GM18526 (cell line): Measurements from ENCODE around the gene VAX1.

Source experiments
- POLR2A ChIP-seq: IDR thresholded peaks from 3 replicates; pipeline ENCODE4 v1.6.1; 2011; ENCODE audit not compliant: insufficient read length; ENCODE audit errors: extremely low read depth

Gene VAX1, protein sequence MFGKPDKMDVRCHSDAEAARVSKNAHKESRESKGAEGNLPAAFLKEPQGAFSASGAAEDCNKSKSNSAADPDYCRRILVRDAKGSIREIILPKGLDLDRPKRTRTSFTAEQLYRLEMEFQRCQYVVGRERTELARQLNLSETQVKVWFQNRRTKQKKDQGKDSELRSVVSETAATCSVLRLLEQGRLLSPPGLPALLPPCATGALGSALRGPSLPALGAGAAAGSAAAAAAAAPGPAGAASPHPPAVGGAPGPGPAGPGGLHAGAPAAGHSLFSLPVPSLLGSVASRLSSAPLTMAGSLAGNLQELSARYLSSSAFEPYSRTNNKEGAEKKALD

GRCh38 chr10:117137911-117138642, at the start of gene VAX1:
Gene VAX1, minus strand, starts transcription at chr10:117138270. Its CDS starts 214 bp downstream, at chr10:117138056.
- TF ChIP-seq POLR2A: no peak

GRCh38 chr10:117186832-117187615, 49.0 kb upstream of the VAX1 start:
- TF ChIP-seq POLR2A: no peak

DNA sequence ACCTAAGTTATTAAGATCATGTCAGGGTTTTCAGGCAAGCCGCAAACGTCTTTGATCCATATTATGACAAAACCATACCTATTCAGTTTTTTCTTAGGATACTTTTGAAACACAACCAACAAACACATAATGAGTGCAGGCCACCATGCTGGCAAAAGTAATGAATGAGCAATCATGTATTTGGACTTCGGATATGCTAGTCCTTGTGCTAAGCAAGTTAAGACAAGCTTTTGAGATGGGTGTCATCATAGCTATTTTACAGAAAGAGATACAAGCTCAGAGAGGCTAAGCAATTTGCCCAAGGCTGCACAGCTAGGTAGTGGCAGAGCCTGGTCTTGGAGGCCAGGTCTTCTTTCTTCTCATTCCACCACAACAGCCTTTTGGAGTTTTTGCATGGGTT, 46.8 kb upstream of the VAX1 start:
- TF ChIP-seq POLR2A: no peak

- TF ChIP-seq POLR2A: no peak
These were observed 46.2 kb upstream of the VAX1 start for GRCh38 chr10:117184296-117184695.

- no peak for TF ChIP-seq POLR2A
These were observed 40.1 kb upstream of the VAX1 start for GRCh38 chr10:117178190-117178589.

DNA sequence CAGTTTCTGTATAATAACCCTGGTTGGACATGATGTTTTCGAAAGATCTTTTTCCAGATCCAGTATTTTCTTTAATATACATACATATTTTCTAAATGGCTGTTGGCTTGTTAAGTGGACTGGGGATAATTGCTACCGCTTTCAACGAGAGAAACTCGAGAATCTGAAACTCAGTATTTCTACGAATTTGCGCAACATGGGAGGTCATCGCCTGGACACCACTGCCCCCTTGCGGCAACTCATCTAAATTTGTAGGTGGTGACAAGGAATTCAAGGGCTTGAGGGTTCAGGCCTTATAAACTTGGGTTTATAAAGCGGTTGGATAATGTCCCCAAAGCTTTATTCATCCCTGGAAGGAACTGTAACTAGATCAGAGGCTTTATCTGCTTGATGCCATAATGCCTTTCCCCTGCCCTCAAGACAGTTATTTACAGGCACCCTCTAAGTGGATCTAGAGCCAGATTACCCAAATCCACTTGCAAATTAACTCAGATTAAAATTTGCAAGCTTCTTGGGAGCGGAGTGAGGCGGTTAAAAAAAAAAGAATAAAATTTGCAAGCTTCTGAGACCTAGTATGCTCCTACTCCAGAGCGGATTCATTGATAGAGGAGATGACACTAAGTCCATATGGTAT, 37.9 kb upstream of the VAX1 start:
- TF ChIP-seq POLR2A: no peak

DNA sequence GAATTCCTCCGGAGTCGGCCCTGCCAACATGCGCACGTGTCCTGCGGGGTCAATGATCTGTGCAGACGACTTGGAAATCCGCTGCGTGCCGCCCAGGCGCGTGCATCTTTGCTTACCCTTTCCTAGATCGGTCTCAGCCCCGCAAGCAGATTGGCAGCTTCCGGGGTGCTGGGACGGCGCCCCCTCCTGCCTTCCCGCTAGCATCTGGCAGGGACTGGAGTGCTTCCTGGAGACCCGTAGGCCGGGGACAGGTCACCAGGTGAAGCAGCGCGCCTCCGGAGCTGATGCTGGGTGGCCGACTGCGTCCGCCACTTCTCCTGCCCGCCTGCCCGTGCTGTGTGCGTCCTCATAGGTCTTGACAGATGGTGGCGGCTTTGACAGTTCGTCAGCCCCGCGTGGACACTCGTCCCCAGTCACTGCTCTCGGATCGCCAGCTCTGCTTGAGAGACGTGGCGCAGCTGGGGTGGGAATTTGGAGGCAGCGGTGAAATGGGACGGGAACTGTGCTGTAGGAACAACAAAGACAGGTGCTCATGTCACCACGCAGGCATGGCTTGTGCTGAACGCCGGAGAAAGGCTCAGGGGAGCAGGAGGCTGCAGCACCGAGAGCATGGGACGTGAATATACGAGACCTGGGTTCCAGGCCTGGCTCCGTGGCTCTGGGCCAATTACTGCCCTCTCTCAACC, 37.3 kb upstream of the VAX1 start:
- no peak for TF ChIP-seq POLR2A

DNA sequence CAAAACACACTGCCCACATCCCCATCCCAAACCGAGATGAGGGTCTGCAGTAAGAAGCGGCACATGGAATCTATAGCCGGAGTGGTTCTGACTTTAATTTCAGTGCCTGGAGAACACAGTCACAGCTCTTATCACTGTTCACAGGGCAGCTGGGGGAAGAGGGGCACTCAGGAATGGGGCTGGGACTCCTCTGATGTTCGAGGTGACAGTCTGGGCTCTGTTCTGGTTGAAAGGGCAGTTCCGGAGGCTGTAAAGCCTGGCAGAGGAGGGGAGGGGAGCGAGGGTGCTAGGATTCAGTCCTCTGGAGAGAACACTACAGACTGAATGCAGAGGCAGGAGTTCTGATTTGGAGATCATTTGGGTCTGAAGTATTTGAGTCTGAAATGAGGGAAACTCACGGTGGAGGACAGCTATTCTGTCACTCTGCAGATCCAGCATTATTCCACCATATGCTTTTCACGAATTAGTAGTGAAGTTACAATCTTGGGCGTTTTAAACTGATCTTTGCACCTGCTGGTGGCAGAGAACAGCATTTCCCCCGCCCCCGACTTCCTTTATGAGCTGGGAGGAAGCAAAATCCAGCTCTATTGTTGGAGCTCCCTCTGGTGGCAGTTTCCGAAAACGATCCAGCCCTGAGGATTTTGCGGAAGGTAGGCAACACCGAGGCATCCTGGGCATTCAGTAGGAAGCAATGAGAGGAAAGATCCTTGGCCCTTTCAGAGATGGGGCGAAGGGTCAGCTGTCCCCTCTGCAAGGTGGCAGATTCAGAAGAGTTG, 36.6 kb upstream of the VAX1 start:
- TF ChIP-seq POLR2A: no peak

DNA sequence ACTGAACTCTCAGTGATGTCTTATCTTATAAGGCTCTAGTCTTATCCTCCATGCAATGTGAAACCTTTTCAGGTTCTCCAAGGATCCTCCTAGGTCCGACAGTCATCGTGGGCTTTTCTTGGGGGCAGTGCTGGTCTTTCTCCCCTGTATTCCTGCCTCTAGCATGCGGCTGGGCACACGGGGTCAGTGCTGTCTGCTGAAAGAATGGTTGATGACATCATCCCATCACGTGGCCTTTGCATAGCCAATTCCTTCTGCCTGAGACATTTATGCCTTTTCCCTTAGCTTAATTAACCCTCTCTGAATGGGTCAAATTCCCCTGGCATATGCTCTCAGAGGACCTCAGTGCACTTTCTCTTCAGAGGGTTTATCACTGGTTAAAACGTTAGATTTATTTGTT, 32.2 kb upstream of the VAX1 start:
- no peak for TF ChIP-seq POLR2A

DNA sequence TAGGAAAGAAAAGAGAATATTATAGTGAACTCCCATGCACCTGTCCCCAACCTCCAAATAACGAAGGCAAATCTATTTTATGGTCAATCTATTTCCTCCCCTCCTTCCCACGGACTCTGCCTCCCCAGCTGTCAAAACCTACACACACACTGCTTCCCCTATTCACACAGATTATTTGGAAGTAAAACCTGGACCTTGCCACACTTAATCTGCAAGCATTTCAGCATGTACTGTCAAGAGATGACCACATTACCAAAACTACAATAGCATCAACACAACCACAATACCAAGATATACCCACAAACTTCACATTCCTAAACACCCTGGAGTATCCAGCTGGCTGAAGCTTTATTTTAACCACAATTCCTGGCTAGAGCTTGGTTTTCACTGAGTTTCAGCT, 31.4 kb upstream of the VAX1 start:
- TF ChIP-seq POLR2A: no peak

DNA sequence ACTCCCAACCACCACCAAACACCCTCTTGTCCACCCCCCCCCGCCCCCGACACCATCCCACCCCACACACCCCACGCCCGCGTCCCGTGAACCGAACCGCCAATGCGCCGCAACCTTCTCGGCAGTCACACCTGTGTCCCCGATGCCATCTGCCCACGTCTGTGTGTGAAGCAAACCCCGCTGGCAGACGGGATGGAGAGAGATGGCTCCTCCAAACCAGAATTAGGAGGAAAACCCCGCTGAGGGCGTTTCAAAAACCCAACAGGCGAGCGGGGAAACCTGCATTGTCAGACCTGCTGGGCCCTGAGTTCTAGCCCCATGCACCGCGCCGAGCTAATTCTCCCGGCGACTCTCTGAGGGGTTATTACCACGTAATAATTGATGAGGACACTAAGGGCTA, 30.7 kb upstream of the VAX1 start:
- no peak for TF ChIP-seq POLR2A

DNA sequence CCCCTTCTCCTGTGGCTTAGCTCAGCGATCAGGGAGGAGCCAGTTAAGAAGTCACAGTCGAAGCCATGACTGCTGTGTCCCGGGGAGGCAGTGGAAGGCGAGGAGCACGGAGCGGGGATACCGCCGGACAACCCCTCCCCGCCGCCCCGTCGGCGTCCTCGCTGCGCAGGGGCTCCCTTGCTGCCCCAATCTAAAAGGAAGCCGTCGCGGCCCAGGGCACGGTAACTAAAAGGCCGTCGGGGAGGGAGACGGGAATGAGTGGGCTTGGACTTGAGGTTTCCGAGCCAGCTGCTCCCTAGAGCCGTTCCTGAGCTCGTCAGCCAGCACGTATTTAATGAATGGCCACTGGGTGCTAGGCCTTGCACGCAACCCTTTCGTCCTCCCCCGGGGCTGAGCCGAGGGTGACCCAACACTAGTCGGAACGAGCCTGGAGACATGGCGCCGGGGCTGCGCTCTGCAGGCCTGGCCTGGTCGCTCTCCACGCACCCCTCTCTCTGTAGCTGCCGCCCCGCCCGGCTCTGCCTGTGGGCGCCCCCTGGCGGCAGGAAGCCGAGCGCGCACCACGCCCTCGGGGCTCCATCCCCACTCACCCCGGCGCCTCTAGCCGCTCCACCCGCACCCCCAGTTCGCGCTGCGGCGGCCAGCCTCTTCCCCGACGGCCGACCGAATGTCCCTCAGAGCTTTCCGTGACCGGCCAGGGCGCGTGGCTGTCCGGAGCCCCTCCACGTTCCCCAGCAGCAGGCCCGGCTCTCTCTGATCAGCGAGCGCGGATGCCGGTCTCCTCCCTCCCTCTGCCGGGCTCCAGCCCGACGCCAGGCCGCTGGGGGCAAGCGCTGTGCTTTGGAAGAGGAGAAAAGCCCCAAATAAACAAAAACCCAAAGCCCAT, 30.0 kb upstream of the VAX1 start:
- no peak for TF ChIP-seq POLR2A

- no peak for TF ChIP-seq POLR2A
These were observed 29.3 kb upstream of the VAX1 start for GRCh38 chr10:117167346-117167788.
